Transverse colon (tissue), 4 donors: ENCODE measurements around the gene HSPA1L. TPM values are rescaled to one million over a fixed set of nuclear protein-coding genes. Genes with fewer than 3 reads are reported as not detected.

ENCODE experiments used
- DNase-seq: peaks from one replicate; pipeline ENCODE4 v3.0.0-alpha.2; 2019
- H3K27ac ChIP-seq, 4 donors: fragments of 200-600 bp; sonication (generic); 2 replicates each; pipeline ENCODE4 v1.5.1; 2016 to 2018; ENCODE audit warnings: inconsistent platforms in 4 of 4
- H3K27me3 ChIP-seq: fragments of 200-600 bp; sonication (generic); 2 replicates; pipeline ENCODE4 v1.5.1; 2017; ENCODE audit warnings: inconsistent platforms
- H3K36me3 ChIP-seq, 4 donors: fragments of 200-600 bp; sonication (generic); 2 replicates each; pipeline ENCODE4 v1.5.1; 2017 to 2019; ENCODE audit warnings: inconsistent platforms in 4 of 4
- H3K4me1 ChIP-seq, 4 donors: fragments of 200-600 bp; sonication (generic); 2 replicates each; pipeline ENCODE4 v1.5.1; 2017 to 2020; ENCODE audit warnings: inconsistent platforms in 4 of 4
- H3K4me3 ChIP-seq, 4 donors: fragments of 200-600 bp; sonication (generic); 1 replicate in 1 of 4; 2 replicates in 3 of 4; pipeline versions ENCODE4 v1.5.1 to v1.6.1; 2017 to 2019; ENCODE audit warnings: inconsistent platforms in 4 of 4
- H3K9me3 ChIP-seq, 2 donors: fragments of 200-600 bp; sonication (generic); 2 replicates each; pipeline ENCODE4 v1.5.1; 2017 to 2019; ENCODE audit warnings: inconsistent platforms in 2 of 2
- CTCF ChIP-seq, 5 experiments: fragments of 200-600 bp in 3 of 5; fragments of 450-650 bp in 2 of 5; sonication (generic) in 3 of 5; IDR thresholded peaks; 1 replicate in 2 of 5; 2 replicates in 3 of 5; pipeline ENCODE4 v1.5.1; 2016 to 2017; ENCODE audit warnings: antibody characterized with exemption in 5 of 5, inconsistent platforms in 3 of 5, mild to moderate bottlenecking in 2 of 5, moderate library complexity in 1 of 5
- EP300 ChIP-seq: sonication (generic); formaldehyde crosslinking; IDR thresholded peaks from one replicate; pipeline ENCODE4 v1.6.1; 2017; ENCODE audit warnings: antibody characterized with exemption, low read depth
- POLR2A ChIP-seq: fragments of 450-650 bp; IDR thresholded peaks from one replicate; pipeline ENCODE4 v1.6.1; 2016; ENCODE audit warnings: antibody characterized with exemption, mild to moderate bottlenecking, moderate library complexity
- POLR2AphosphoS5 ChIP-seq, 3 donors: sonication (generic); formaldehyde crosslinking; IDR thresholded peaks; one replicate each; pipeline ENCODE4 v1.6.1; 2016; ENCODE audit warnings: antibody characterized with exemption in 3 of 3
- WGBS, 2 donors: methylation state at CpG; one replicate each; pipeline ENCODE4 v1.1.5; 2018; ENCODE audit warnings: low coverage in 1 of 2; 5-methylcytosine and 5-hydroxymethylcytosine counted together
- in situ Hi-C, 4 donors: fragments of 200-750 bp; cut with MboI; loops; one replicate each; pipeline versions ENCODE4 v1.15.0 to v1.15.1; 2017; ENCODE audit warnings: low sequenced_read_pairs in 3 of 4, low pct_ligation_motif_present in 1 of 4, low pct_unique_long_range_greater_than_20kb in 1 of 4
- intact Hi-C: fragments of 100-400 bp; cut with DNase I; formaldehyde crosslinking; loops from one replicate; pipeline ENCODE4 v1.15.1; 2023; ENCODE audit warnings: low total_unique reads
- total RNA-seq, 4 donors: library from RNA; depleted of rRNA; stranded (reverse); fragments of >200 nt; gene quantifications; one replicate each; pipeline ENCODE4 v1.1.0, GENCODE V29; 2016

HSPA1L gene
- total RNA-seq, 4 donors from 2014 or later: 0.64 to 0.68 TPM; not detected in 2

- peaks cover 6 to 9% (median 7%) of the 10 kb centered on the region in 4 donors for H3K4me1 ChIP-seq
- H3K27ac ChIP-seq: no peak overlapping the region
- in situ Hi-C loops: no loop called here
- no peaks in the 10 kb centered on the region for H3K27me3 ChIP-seq
- 70 to 88% methylated on average over 3 to 12 of the region's 12 CpGs for WGBS, 2 donors
- TF ChIP-seq EP300 (no peak), POLR2AphosphoS5 (IDR thresholded peaks at IDR 0.05) (no peak), CTCF (IDR thresholded peaks at IDR 0.05) (no peak), POLR2A (no peak)
- no peak for DNase-seq
- H3K9me3 ChIP-seq: no peaks in the 10 kb centered on the region
- intact Hi-C loops: no loop called here
- peaks cover 0 to 3% (median 0%) of the 10 kb centered on the region in 4 donors for H3K36me3 ChIP-seq
- no peak overlapping the region for H3K4me3 ChIP-seq
Measured at GRCh38 chr6:31799781-31800180, 15.3 kb downstream of the HSPA1L start.

GRCh38 chr6:31797588-31797987, 17.5 kb downstream of the HSPA1L start:
- Histone ChIP-seq H3K36me3 (no peaks in the 10 kb centered on the region), H3K27ac (peak overlapping the region; percentile 26 to 95 (median 68)), H3K9me3 (no peaks in the 10 kb centered on the region), H3K27me3 (no peaks in the 10 kb centered on the region), H3K4me3 (no peak overlapping the region), H3K4me1 (peaks cover 12 to 19% (median 15%) of the 10 kb centered on the region in 4 donors)
- intact Hi-C loops: no loop called here
- 63% methylated on average over 5 of the region's 5 CpGs; no CpG with 5 or more reads in 1 of the 2 donors for WGBS, 2 donors
- in situ Hi-C loops: no loop called here
- TF ChIP-seq CTCF (IDR thresholded peaks at IDR 0.05) (no peak), POLR2AphosphoS5 (IDR thresholded peaks at IDR 0.05) (no peak)
- DNase-seq: peak; percentile 28

DNA sequence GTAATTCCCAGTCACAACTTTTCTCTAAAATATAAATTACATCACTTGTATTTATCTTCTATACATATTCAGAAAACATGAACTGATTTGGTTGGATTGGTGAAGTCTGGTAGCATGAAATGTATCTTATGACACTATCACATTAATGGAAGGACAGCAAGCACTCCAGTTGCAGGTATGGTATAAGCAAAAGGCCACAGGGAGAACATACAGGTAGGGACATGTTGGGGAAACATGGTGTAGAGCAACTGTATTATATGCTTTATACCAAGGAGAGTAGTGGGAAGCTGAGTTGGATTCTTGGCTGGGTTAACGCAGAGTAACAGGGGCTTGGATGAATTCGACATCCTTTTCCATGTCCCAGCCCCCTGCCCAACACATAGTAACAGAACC, 18.1 kb downstream of the HSPA1L start:
- intact Hi-C loops (no loop called here), in situ Hi-C loops (no loop called here)
- H3K27ac ChIP-seq: peak overlapping the region; percentile 93 to 97 (median 95)
- no peak for DNase-seq
- H3K4me3 ChIP-seq: no peak overlapping the region
- TF ChIP-seq POLR2AphosphoS5 (IDR thresholded peaks at IDR 0.05): no peak
- no peak for TF ChIP-seq CTCF (IDR thresholded peaks at IDR 0.05)
- TF ChIP-seq POLR2A: no peak
- no peak for TF ChIP-seq EP300
- peaks cover 12 to 19% (median 15%) of the 10 kb centered on the region in 4 donors for H3K4me1 ChIP-seq
- H3K27me3 ChIP-seq: no peaks in the 10 kb centered on the region
- H3K9me3 ChIP-seq: no peaks in the 10 kb centered on the region
- peaks cover 0 to 4% (median 1%) of the 10 kb centered on the region in 4 donors for H3K36me3 ChIP-seq
- 87 to 93% methylated on average over 2 of the region's 2 CpGs for WGBS, 2 donors

DNA sequence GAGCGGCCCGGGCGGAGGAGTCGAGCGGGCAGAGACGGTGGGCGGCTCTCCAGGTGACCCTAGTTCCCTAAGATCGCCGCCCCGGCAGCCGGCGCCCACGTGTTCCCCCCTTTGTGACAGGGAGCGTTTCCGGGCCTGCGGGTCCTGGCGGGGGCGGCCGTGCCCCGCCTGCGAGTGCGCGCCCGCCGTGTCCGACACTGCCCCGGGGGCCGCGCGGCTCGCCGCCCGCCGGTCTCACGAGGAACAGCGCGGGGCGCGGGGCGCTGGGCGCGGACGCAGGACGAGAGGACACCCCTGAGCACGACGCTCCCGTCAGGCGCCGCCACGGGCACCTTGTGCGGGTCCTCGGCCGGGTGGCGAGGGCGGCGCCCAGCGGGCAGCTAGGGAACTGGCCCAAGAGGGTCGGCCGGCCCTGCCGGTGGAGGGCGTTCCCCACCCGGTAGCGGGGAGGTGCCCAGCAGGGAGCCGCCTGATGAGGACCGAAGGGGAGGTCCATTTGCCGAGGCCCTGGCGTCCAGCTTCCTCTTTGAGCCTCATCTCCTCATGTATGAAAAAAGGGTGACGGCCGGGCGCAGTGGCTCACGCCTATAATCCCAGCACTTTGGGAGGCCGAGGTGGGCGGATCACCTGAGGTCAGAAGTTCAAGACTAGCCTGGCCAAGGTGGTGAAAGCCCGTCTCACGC, 19.3 kb downstream of the HSPA1L start, which contains the start of gene VARS1:
Gene VARS1, minus strand, starts transcription at position 137 of the 683 bp plus-strand sequence. CDS start 535 bp downstream, outside the sequence.
- no peaks in the 10 kb centered on the region for H3K27me3 ChIP-seq
- peak; percentile 29 to 61 (median 59) for TF ChIP-seq POLR2AphosphoS5 (IDR thresholded peaks at IDR 0.05)
- peak; percentile 67 to 94 (median 77) for TF ChIP-seq CTCF (IDR thresholded peaks at IDR 0.05)
- peak; percentile 44 for TF ChIP-seq POLR2A
- no peak for TF ChIP-seq EP300
- intact Hi-C loops: no loop called here
- no peaks in the 10 kb centered on the region for H3K9me3 ChIP-seq
- peak within 1 kb of the TSS; percentile 70 to 99 (median 89) for H3K4me3 ChIP-seq
- peak; percentile 96 for DNase-seq
- peak within 1 kb of the TSS; percentile 93 to 97 (median 95) for H3K27ac ChIP-seq
- WGBS, 2 donors: 1% methylated on average over 23 of the region's 75 CpGs; no CpG with 5 or more reads in 1 of the 2 donors
- in situ Hi-C loops: no loop called here
- H3K4me1 ChIP-seq: peaks cover 12 to 19% (median 15%) of the 10 kb centered on the region in 4 donors
- H3K36me3 ChIP-seq: peaks cover 0 to 7% (median 3%) of the 10 kb centered on the region in 4 donors
